HG02981 (cell line): ENCODE results near the gene TMEM117.

Source experiments
- ATAC-seq: cut with Tn5 transposase; IDR thresholded peaks from one replicate; pipeline ENCODE4 v1.9.1; 2021; ENCODE audit warnings: mild to moderate bottlenecking, moderate library complexity; ENCODE audit not compliant: unreplicated experiment

Gene TMEM117

GRCh38 chr12:44285321-44285960, 449.6 kb downstream of the TMEM117 start:
- ATAC-seq: no peak

- peak; percentile 79 for ATAC-seq
These were observed 450.5 kb downstream of the TMEM117 start for GRCh38 chr12:44286336-44286735.

- no peak for ATAC-seq
These were observed 451.1 kb downstream of the TMEM117 start for GRCh38 chr12:44286821-44287505.

- ATAC-seq: no peak
These were observed 451.7 kb downstream of the TMEM117 start for GRCh38 chr12:44287545-44287944.

DNA sequence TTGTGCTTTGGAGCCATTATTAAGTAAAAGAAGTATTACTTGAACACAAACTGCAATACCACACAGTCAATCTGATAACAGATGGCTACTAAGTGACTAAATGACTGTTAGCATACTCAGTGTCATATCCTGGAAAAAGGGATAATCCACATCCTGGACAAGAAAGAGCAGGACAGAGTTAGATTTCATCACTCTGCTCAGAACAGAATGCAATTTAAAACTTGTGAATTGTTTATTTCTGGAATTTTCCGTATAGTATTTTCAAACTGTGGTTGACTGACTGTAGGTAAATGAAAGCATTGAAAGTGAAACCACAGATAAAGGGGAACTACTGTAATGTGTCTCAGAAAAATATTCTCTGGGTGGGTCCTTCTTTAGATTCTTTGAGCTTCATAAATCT, 458.8 kb downstream of the TMEM117 start:
- ATAC-seq: peak; percentile 85

GRCh38 chr12:44295958-44296623, 460.2 kb downstream of the TMEM117 start:
- ATAC-seq: no peak

DNA sequence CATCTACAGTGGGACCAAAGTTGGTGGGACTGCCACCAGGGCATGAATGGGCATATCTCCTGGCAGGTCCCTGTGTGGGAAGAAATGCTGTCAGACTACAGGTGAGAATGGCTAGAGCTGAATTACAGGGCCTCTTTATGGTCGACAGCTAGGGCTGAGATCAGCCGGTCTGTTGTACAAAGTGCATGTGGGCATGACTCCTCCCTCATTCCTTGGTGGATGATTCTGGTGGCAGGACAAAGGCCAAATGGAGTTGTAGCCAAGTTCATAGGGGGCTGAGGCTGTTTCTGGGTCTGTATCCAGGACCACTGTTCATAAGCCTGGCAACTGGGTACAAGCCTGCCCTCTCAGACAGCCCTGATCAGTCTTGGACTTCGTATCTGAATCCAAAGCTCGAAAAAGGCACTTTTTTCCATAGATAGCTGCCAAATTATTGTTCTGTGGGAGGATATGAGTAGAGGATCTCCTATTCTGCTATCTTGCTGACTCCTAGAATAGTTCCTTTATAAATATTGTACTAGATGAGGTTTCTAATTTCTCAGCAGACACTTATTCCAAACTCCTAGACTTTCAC, 460.8 kb downstream of the TMEM117 start:
- no peak for ATAC-seq

GRCh38 chr12:44299524-44299923, 463.6 kb downstream of the TMEM117 start:
- no peak for ATAC-seq

GRCh38 chr12:44307506-44308168, 471.8 kb downstream of the TMEM117 start:
- ATAC-seq: no peak

GRCh38 chr12:44313188-44313587, 477.3 kb downstream of the TMEM117 start:
- ATAC-seq: no peak

DNA sequence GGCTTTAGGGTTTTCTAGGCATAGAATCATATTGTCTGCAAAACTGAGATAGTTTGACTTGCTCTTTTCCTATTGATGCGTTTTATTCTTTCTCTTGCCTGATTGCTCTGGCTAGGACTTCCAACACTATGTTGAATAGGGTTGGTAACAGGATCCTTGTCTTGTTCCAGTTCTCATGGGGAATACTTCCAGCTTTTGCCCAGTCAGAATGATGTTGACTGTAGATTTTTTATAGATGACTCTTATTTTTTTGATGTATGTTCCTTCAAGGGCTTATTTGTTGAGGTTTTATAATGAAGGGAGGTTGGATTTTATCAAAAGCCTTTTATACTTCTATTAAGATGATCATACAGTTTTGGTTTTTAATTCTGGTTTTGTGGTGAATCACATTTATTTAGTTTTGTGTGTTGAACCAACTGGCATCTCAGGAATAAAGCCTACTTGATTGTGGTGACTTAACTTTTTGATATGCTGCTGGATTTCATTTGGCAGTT, 478.2 kb downstream of the TMEM117 start:
- ATAC-seq: no peak

DNA sequence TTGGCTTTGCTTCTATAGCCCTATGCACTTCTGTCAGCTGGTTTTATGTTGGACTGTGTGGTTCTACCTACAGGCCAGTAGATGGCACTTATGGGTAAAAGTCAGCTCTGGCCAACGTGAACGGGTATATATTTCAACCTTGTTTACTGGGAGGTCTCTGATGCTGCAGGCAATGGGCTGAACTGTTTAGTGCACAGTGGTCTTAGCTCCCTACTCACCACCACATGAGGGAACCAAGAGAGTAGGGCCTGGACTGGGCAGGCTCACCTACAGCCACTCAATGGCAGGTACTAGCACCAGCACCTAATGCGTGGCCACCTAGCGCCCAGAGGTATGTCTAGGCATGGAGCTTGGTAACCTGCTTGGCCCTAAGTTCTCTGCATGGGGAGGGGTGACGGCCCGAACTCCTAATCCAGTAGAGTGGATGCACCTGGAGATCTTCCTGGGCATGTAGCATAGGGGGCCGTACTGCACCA, 481.8 kb downstream of the TMEM117 start:
- ATAC-seq: peak; percentile 78

DNA sequence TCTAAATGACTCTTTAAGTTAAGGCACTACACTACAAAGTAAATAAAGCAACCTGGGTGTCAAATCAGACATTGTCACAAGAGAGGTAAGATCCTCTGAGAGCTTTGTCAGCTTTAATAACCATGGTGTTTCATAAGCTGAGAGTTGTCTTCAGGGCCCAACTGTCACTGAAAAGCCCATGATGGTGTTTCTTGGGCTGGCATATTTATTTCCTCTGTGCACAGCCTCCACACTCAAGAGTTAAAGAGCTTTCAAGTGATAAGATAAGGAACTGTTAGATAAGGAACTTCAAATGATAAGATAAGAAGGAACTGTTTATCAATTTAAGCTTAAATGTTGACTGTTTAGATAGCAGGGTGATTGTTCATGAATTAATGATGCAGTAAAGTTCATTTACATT, 495.4 kb downstream of the TMEM117 start:
- no peak for ATAC-seq

DNA sequence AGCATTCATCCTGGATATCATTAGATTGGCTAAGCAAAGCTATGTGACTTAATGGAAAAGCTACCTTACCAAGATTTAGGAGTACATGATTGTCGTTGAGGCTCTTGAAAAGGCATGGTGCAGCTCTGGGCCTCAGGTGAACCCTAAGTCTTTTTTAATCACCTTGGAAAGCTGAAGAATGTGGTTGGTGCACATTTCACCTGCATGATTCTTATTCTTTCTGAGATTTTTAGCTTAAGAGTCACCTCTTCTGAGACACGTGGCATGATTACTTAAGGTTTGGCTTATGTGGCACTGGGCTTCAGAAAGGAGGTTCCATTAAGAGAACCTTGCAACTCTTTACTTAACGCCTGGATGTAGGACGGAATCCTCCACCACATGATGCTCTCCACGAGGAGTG, 498.5 kb downstream of the TMEM117 start:
- ATAC-seq: no peak

DNA sequence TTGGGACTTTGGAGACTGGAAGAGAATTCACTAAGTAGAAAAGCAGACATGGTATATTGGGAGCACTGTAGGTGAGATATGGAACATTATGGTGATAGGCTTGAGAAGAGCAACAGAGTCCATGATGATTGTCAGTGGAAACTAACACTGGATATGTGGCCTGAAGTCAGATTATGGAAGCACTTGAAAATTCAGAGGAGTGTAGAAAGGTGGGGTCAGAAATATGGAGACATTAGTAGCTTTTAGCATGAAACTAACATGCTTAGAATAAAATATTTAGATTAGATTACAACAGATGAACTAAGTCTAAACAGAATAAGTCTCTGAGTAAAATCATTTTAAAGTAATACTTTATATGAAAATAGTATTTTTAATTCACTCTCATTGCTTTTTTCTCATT, 499.1 kb downstream of the TMEM117 start:
- ATAC-seq: no peak

DNA sequence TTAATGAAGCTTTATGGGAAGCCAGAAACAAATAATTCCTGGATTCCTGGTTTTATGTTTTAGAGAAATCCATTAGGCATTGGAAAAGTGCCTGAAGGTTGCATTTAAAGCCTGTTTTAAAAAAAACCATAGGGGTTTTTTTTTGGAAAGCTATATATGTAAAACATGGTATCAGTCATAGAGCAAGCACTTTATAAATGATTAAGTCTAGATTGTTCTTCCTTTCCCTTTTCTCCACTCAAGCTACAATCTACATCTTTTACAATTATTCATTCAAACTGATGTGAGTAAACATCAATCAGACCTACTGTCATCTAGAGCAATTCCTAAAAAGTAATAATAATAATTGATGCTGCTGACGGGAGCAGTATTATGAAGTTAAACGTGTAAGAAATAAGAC, 500.7 kb downstream of the TMEM117 start:
- no peak for ATAC-seq

GRCh38 chr12:44342371-44342770, 506.5 kb downstream of the TMEM117 start:
- ATAC-seq: no peak

DNA sequence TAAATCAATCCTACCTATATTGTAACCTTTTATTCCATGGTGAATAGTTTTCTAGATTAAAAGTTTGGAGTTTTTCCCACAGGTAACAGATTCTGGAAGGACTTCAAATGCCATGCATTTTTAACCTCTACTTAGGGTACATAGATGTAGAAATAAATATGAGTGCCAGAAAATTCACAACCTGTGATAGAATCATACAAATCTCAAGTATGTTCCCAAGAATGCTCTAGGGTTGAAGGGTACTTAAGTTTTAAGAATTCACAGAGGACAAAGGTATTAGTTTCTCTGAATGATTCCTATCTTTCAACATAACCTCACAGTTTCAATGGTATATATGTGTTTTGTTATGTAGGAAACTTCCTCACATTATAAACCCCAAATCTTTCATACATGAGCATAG, 511.3 kb downstream of the TMEM117 start:
- ATAC-seq: no peak

GRCh38 chr12:44357494-44357893, 521.6 kb downstream of the TMEM117 start:
- ATAC-seq: no peak

- ATAC-seq: no peak
These were observed 522.8 kb downstream of the TMEM117 start for GRCh38 chr12:44358636-44359035.

DNA sequence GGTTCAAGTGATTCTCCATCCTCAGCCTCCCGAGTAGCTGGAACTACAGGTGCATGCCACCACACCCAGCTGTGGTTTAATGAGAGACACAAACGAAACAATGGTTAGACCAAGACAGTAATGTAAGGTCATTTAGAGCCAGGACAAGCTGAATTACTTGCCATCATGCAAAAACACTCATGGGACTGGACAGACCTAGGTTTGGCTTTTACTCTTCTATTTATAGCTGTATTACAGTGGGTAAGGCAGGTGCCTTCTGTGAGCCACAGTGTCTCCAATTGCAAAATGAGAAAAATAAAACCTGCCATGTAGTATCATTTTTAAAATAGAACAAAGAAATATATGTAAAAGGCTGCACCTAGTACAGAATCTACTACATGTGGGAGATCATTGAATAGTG, 527.1 kb downstream of the TMEM117 start:
- ATAC-seq: no peak
